Measurements from ENCODE around the gene TMEM126A. TPM values are rescaled to one million over a fixed set of nuclear protein-coding genes. Genes with fewer than 3 reads are reported as not detected.
"Not testable (repeated sequence)": the region's sequence is repeated elsewhere in the genome, so short reads cannot be mapped to it uniquely, and the experiment has no call there.

TMEM126A gene
- total RNA-seq (2014; rRNA removed; shearing (Covaris generic)) (21.5 and 22.9 TPM in 2 replicates), polyA plus RNA-seq (2016; fragmentation: Nextera tagmentation; extraction: Ambion mirVana) (64.0 and 69.8 TPM in 2 replicates)

GRCh38 chr11:85647604-85648299 lies at the start of gene TMEM126A:
Gene TMEM126A, plus strand, starts transcription at chr11:85647967. Its CDS starts 2,289 bp downstream, at chr11:85650256.
- no peak for TF ChIP-seq EZH2phosphoT487 (IDR thresholded peaks at IDR 0.05; ENCODE audit: insufficient read depth, low read depth)
- no peak for TF ChIP-seq EZH2 (IDR thresholded peaks at IDR 0.05; ENCODE audit: insufficient read depth, poor library complexity, severe bottlenecking)
- H3K9me3 ChIP-seq (ENCODE audit: low read depth): no peaks in the 10 kb centered on the region
- DNase-seq: peak; percentile 93
- WGBS, 2 experiments (ENCODE audit: low coverage in 1 of 2, low lambda C conversion rate in 2 of 2, missing lambda C conversion rate in 2 of 2): 1 to 2% methylated on average over 33 of the region's 33 CpGs
- H3F3A ChIP-seq (ENCODE audit: insufficient read depth): peaks cover 40% of the 10 kb centered on the region
- no peaks in the 10 kb centered on the region for H3K27me3 ChIP-seq (replicated peaks; ENCODE audit: insufficient read depth)
- H3K27ac ChIP-seq: peak within 1 kb of the TSS; percentile 64
- H4K20me1 ChIP-seq (ENCODE audit: insufficient read depth): no peaks in the 10 kb centered on the region
- peaks cover 40% of the 10 kb centered on the region for H3K79me2 ChIP-seq (ENCODE audit: insufficient read depth)
- peaks cover 21% of the 10 kb centered on the region for H3K4me1 ChIP-seq (ENCODE audit: insufficient read depth)
- peak within 1 kb of the TSS; percentile 90 for H3K4me3 ChIP-seq
- peak within 1 kb of the TSS; percentile 85 for H3K9ac ChIP-seq
- in situ Hi-C loops (cut with MboI): no loop called here
- H3K36me3 ChIP-seq (ENCODE audit: low read depth): no peaks in the 10 kb centered on the region
- no peaks in the 10 kb centered on the region for H3K9me2 ChIP-seq (ENCODE audit: insufficient read depth)
- peak within 1 kb of the TSS; percentile 96 for H2AFZ ChIP-seq
- peak within 1 kb of the TSS; percentile 98 for H3K4me2 ChIP-seq (ENCODE audit: unreplicated experiment)

GRCh38 chr11:85599083-85599482 lies 48.7 kb upstream of the TMEM126A start:
- no peaks in the 10 kb centered on the region for H3K9me2 ChIP-seq (ENCODE audit: insufficient read depth)
- no peaks in the 10 kb centered on the region for H3K4me1 ChIP-seq (ENCODE audit: insufficient read depth)
- no peaks in the 10 kb centered on the region for H4K20me1 ChIP-seq (ENCODE audit: insufficient read depth)
- in situ Hi-C loops (cut with MboI): loop anchor here (25.0 kb wide), 1 partner anchor 812 kb away; no protein-coding TSS in a partner anchor
- no peak overlapping the region for H3K27ac ChIP-seq
- no peak overlapping the region for H3K4me3 ChIP-seq
- no peaks in the 10 kb centered on the region for H3F3A ChIP-seq (ENCODE audit: insufficient read depth)
- no peak for DNase-seq
- WGBS, 2 experiments (ENCODE audit: low coverage in 1 of 2, low lambda C conversion rate in 2 of 2, missing lambda C conversion rate in 2 of 2): 70 to 72% methylated on average over 5 of the region's 5 CpGs
- H3K9ac ChIP-seq: no peak overlapping the region
- no peak overlapping the region for H2AFZ ChIP-seq
- H3K9me3 ChIP-seq (ENCODE audit: low read depth): no peaks in the 10 kb centered on the region
- no peaks in the 10 kb centered on the region for H3K36me3 ChIP-seq (ENCODE audit: low read depth)
- no peak for TF ChIP-seq EZH2phosphoT487 (IDR thresholded peaks at IDR 0.05; ENCODE audit: insufficient read depth, low read depth)
- no peak for TF ChIP-seq EZH2 (IDR thresholded peaks at IDR 0.05; ENCODE audit: insufficient read depth, poor library complexity, severe bottlenecking)
- no peaks in the 10 kb centered on the region for H3K27me3 ChIP-seq (replicated peaks; ENCODE audit: insufficient read depth)
- H3K4me2 ChIP-seq (ENCODE audit: unreplicated experiment): no peak overlapping the region
- no peaks in the 10 kb centered on the region for H3K79me2 ChIP-seq (ENCODE audit: insufficient read depth)

- in situ Hi-C loops (cut with MboI): no loop called here
- H3K79me2 ChIP-seq (ENCODE audit: insufficient read depth): no peaks in the 10 kb centered on the region
- no peak overlapping the region for H3K4me2 ChIP-seq (ENCODE audit: unreplicated experiment)
- H3F3A ChIP-seq (ENCODE audit: insufficient read depth): no peaks in the 10 kb centered on the region
- H3K4me3 ChIP-seq: no peak overlapping the region
- H3K27me3 ChIP-seq (replicated peaks; ENCODE audit: insufficient read depth): no peaks in the 10 kb centered on the region
- no peaks in the 10 kb centered on the region for H3K9me3 ChIP-seq (ENCODE audit: low read depth)
- TF ChIP-seq EZH2 (IDR thresholded peaks at IDR 0.05; ENCODE audit: insufficient read depth, poor library complexity, severe bottlenecking): no peak
- no peaks in the 10 kb centered on the region for H3K4me1 ChIP-seq (ENCODE audit: insufficient read depth)
- no peaks in the 10 kb centered on the region for H3K36me3 ChIP-seq (ENCODE audit: low read depth)
- H2AFZ ChIP-seq: no peak overlapping the region
- 98 to 99% methylated on average over 2 of the region's 2 CpGs for WGBS, 2 experiments (ENCODE audit: low coverage in 1 of 2, low lambda C conversion rate in 2 of 2, missing lambda C conversion rate in 2 of 2)
- H3K27ac ChIP-seq: no peak overlapping the region
- no peaks in the 10 kb centered on the region for H3K9me2 ChIP-seq (ENCODE audit: insufficient read depth)
- DNase-seq: peak; percentile 7
- H4K20me1 ChIP-seq (ENCODE audit: insufficient read depth): no peaks in the 10 kb centered on the region
- H3K9ac ChIP-seq: no peak overlapping the region
Measured at GRCh38 chr11:85602526-85603213, 45.1 kb upstream of the TMEM126A start.

GRCh38 chr11:85603220-85603619 lies 44.5 kb upstream of the TMEM126A start:
- Histone ChIP-seq H3K9me2 (ENCODE audit: insufficient read depth) (no peaks in the 10 kb centered on the region), H4K20me1 (ENCODE audit: insufficient read depth) (no peaks in the 10 kb centered on the region), H3K79me2 (ENCODE audit: insufficient read depth) (no peaks in the 10 kb centered on the region), H3K27me3 (replicated peaks; ENCODE audit: insufficient read depth) (no peaks in the 10 kb centered on the region), H3F3A (ENCODE audit: insufficient read depth) (no peaks in the 10 kb centered on the region), H3K27ac (no peak overlapping the region), H3K9ac (no peak overlapping the region), H2AFZ (no peak overlapping the region), H3K4me2 (ENCODE audit: unreplicated experiment) (no peak overlapping the region), H3K4me3 (no peak overlapping the region), H3K36me3 (ENCODE audit: low read depth) (no peaks in the 10 kb centered on the region), H3K9me3 (ENCODE audit: low read depth) (no peaks in the 10 kb centered on the region), H3K4me1 (ENCODE audit: insufficient read depth) (no peaks in the 10 kb centered on the region)
- no peak for TF ChIP-seq EZH2 (IDR thresholded peaks at IDR 0.05; ENCODE audit: insufficient read depth, poor library complexity, severe bottlenecking)
- DNase-seq: no peak
- in situ Hi-C loops (cut with MboI): no loop called here
- 89 to 94% methylated on average over 4 of the region's 4 CpGs for WGBS, 2 experiments (ENCODE audit: low coverage in 1 of 2, low lambda C conversion rate in 2 of 2, missing lambda C conversion rate in 2 of 2)

GRCh38 chr11:85606237-85606636 lies 41.5 kb upstream of the TMEM126A start:
- H3K4me1 ChIP-seq (ENCODE audit: insufficient read depth); H3K9me3 ChIP-seq (ENCODE audit: low read depth); H3K4me3 ChIP-seq; in situ Hi-C loops (cut with MboI); H3F3A ChIP-seq (ENCODE audit: insufficient read depth); DNase-seq; H3K27ac ChIP-seq; H3K79me2 ChIP-seq (ENCODE audit: insufficient read depth); H3K9me2 ChIP-seq (ENCODE audit: insufficient read depth); H3K4me2 ChIP-seq (ENCODE audit: unreplicated experiment); H3K27me3 ChIP-seq (replicated peaks; ENCODE audit: insufficient read depth); H2AFZ ChIP-seq; H3K9ac ChIP-seq; H3K36me3 ChIP-seq (ENCODE audit: low read depth); H4K20me1 ChIP-seq (ENCODE audit: insufficient read depth): not testable (repeated sequence)
- WGBS, 2 experiments (ENCODE audit: low coverage in 1 of 2, low lambda C conversion rate in 2 of 2, missing lambda C conversion rate in 2 of 2): 90 to 93% methylated on average over 3 of the region's 3 CpGs

- H3F3A ChIP-seq (ENCODE audit: insufficient read depth); in situ Hi-C loops (cut with MboI); H3K79me2 ChIP-seq (ENCODE audit: insufficient read depth); DNase-seq; H3K4me1 ChIP-seq (ENCODE audit: insufficient read depth); H3K4me2 ChIP-seq (ENCODE audit: unreplicated experiment); H3K9me3 ChIP-seq (ENCODE audit: low read depth); H4K20me1 ChIP-seq (ENCODE audit: insufficient read depth); H3K9ac ChIP-seq; H3K9me2 ChIP-seq (ENCODE audit: insufficient read depth); H3K27ac ChIP-seq; H3K4me3 ChIP-seq; H2AFZ ChIP-seq; H3K27me3 ChIP-seq (replicated peaks; ENCODE audit: insufficient read depth); H3K36me3 ChIP-seq (ENCODE audit: low read depth): not testable (repeated sequence)
Measured at GRCh38 chr11:85608621-85609020, 39.1 kb upstream of the TMEM126A start.

- 64 to 67% methylated on average over 2 of the region's 2 CpGs for WGBS, 2 experiments (ENCODE audit: low coverage in 1 of 2, low lambda C conversion rate in 2 of 2, missing lambda C conversion rate in 2 of 2)
- H3K79me2 ChIP-seq (ENCODE audit: insufficient read depth); H3K27me3 ChIP-seq (replicated peaks; ENCODE audit: insufficient read depth); H2AFZ ChIP-seq; DNase-seq; in situ Hi-C loops (cut with MboI); H3K9ac ChIP-seq; H3F3A ChIP-seq (ENCODE audit: insufficient read depth); H3K4me3 ChIP-seq; H3K9me3 ChIP-seq (ENCODE audit: low read depth); H3K9me2 ChIP-seq (ENCODE audit: insufficient read depth); H3K36me3 ChIP-seq (ENCODE audit: low read depth); H4K20me1 ChIP-seq (ENCODE audit: insufficient read depth); H3K27ac ChIP-seq; H3K4me1 ChIP-seq (ENCODE audit: insufficient read depth); H3K4me2 ChIP-seq (ENCODE audit: unreplicated experiment): not testable (repeated sequence)
Measured at GRCh38 chr11:85609286-85609685, 38.5 kb upstream of the TMEM126A start.

Measured in GM23248 (cell line).